ENCODE results near the gene AGPAT1. TPM values are rescaled to one million over a fixed set of nuclear protein-coding genes. Genes with fewer than 3 reads are reported as not detected.
"Not testable (repeated sequence)": the region's sequence is repeated elsewhere in the genome, so short reads cannot be mapped to it uniquely, and the experiment has no call there.

AGPAT1 gene, protein sequence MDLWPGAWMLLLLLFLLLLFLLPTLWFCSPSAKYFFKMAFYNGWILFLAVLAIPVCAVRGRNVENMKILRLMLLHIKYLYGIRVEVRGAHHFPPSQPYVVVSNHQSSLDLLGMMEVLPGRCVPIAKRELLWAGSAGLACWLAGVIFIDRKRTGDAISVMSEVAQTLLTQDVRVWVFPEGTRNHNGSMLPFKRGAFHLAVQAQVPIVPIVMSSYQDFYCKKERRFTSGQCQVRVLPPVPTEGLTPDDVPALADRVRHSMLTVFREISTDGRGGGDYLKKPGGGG
- 10 to 100 TPM; 65.1 to 83.4 (median 71.7) TPM for polyA plus RNA-seq (ENCODE audit: insufficient read depth in 1 of 5, insufficient read length in 5 of 5, low replicate concordance in 1 of 5)
- long read RNA-seq, donor 1, transcript AGPAT1-203 (7 exons, 2,234 nt): major isoform, 24 of 24 reads
- long read RNA-seq, donor 1, partial matches to known transcripts: 0 of 24 reads
- long read RNA-seq, donor 1, other reads (novel, unspliced or antisense): 0 of 24 reads
- long read RNA-seq, donor 2, transcript AGPAT1-203 (7 exons, 2,234 nt): major isoform, 18 of 19 reads
- long read RNA-seq, donor 2, partial matches to known transcripts: 0 of 19 reads
- long read RNA-seq, donor 2, other reads (novel, unspliced or antisense): 0 of 19 reads
- long read RNA-seq, donor 3, transcript AGPAT1-203 (7 exons, 2,234 nt): major isoform, 13 of 290 reads
- long read RNA-seq, donor 3, partial matches to known transcripts: 204 of 290 reads
- long read RNA-seq, donor 3, other reads (novel, unspliced or antisense): 73 of 290 reads
- long read RNA-seq, donor 4, transcript AGPAT1-203 (7 exons, 2,234 nt): major isoform, 15 of 16 reads
- long read RNA-seq, donor 4, partial matches to known transcripts: 0 of 16 reads
- long read RNA-seq, donor 4, other reads (novel, unspliced or antisense): 0 of 16 reads
- long read RNA-seq, donor 5, transcript AGPAT1-203 (7 exons, 2,234 nt): major isoform, 14 of 20 reads
- long read RNA-seq, donor 5, partial matches to known transcripts: 5 of 20 reads
- long read RNA-seq, donor 5, other reads (novel, unspliced or antisense): 0 of 20 reads
- long read RNA-seq, donor 6, transcript AGPAT1-203 (7 exons, 2,234 nt): major isoform, 28 of 164 reads
- long read RNA-seq, donor 6, partial matches to known transcripts: 35 of 164 reads
- long read RNA-seq, donor 6, other reads (novel, unspliced or antisense): 100 of 164 reads
- long read RNA-seq, donor 7, transcript AGPAT1-203 (7 exons, 2,234 nt): major isoform, 18 of 24 reads
- long read RNA-seq, donor 7, partial matches to known transcripts: 6 of 24 reads
- long read RNA-seq, donor 7, other reads (novel, unspliced or antisense): 0 of 24 reads
- long read RNA-seq, donor 8, transcript AGPAT1-203 (7 exons, 2,234 nt): major isoform, 8 of 10 reads
- long read RNA-seq, donor 8, partial matches to known transcripts: 0 of 10 reads
- long read RNA-seq, donor 8, other reads (novel, unspliced or antisense): 0 of 10 reads

DNA sequence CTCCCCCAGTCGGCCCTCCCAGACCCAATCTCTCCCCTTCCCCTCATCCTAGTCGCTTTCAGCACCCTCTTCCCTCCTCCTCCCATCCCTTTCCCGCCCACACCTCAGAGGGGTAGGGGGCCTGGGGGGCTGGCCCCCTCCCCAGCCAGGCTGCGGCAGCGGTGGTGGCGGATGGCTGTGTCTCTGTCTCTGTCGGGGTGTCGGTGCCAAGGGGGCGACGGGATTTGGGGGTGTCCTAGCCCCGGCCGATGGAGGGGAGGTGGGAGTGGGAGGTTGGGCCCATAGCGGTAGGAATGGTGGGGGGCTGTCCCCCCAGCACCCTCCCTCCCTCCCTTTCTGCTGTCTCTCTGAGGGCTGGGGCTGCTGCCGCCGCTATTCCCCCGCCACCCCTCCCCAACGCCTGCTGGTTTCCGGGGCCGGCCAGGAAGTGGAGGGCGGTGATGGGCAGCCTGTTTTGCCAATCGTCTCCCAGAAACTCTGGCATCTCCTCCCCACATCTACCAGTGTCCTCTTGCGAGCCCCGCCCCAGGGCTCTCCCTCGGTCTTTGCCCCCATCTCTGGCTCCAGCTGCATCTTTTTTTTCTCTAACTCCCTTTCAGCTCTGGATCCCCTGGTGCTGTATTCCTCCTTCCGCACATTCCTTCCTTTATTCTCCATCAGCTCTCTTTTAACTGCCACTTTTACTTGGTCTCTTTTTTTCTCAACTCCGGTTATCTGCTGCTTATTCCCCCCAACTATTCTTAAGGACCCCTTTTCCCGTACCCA, at the start of gene AGPAT1:
Gene AGPAT1 (minus strand): TSS at position 374 of the 765 bp plus-strand sequence. CDS start 4,588 bp downstream, outside the sequence.
- peak; percentile 97 for DNase-seq

DNA sequence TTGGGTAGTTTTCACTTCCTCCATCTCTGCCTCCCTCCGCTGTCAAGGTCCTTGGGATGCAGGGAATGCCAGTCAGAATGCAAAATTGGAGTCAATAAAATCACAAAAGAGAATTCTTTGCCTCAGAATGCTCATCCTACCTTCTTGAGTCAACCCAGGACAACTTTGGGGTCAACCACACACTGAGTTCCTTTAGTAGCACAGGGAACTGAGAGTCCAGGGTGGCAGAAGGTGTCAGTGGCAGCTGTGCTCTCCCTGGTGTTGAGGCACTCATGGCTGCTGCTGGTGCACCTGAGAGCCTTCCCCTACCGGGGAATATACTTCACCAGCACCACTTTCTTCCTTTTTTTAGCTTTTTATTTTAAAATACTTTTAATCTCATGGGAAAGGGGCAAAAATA, 48.8 kb upstream of the AGPAT1 start:
- DNase-seq: no peak

DNA sequence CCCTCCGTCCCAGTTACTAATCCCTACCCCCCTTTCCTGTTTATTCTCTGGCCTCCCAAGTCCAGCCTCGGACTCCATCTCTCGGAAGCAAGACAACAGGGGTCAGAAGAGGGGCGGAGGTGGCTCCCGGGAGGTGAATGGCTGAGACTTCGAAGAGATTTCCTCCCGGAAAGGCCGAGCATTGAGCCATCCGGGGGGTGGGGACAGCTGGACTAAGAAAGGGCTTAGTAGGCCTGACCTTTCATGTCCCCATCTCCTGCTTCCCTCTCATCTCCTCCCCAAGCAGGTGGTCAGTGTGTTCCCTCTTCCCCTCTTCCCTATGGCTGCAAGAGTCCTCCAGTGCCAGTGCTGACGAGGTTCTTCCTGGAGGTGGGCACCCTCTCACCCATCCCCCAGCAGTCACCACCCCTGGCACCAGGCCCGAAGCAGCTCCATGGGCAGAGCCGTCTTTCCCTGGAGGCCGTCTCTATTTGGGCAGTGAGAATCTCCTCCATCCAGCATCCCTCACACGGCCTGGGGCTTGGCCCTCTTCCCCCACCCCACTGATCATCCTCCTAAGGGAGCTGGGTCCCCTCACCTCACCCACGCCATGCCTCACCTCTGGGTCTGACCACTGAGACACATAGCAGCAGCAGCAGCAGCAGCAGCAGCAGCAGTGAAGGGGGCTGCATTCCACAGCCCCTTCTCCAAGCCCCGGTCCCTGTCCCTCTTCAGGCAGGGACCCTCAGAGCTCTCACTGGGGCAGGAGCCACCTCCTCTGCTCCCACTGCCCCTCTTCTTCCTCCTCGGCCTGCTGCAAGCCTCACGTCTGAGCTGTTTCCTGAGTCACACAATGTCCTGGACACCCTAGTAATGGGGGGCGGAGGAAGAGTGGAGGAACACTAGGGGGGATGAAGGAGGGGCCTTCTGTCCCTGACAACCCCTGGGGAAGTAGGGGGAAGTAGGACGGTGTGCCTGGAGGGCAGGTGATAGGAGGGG, 47.7 kb upstream of the AGPAT1 start, which contains the start of gene NOTCH4:
Gene NOTCH4 (minus strand): TSS at position 810 of the 978 bp plus-strand sequence. CDS start 139 bp downstream, at position 671.
- DNase-seq: no peak

DNA sequence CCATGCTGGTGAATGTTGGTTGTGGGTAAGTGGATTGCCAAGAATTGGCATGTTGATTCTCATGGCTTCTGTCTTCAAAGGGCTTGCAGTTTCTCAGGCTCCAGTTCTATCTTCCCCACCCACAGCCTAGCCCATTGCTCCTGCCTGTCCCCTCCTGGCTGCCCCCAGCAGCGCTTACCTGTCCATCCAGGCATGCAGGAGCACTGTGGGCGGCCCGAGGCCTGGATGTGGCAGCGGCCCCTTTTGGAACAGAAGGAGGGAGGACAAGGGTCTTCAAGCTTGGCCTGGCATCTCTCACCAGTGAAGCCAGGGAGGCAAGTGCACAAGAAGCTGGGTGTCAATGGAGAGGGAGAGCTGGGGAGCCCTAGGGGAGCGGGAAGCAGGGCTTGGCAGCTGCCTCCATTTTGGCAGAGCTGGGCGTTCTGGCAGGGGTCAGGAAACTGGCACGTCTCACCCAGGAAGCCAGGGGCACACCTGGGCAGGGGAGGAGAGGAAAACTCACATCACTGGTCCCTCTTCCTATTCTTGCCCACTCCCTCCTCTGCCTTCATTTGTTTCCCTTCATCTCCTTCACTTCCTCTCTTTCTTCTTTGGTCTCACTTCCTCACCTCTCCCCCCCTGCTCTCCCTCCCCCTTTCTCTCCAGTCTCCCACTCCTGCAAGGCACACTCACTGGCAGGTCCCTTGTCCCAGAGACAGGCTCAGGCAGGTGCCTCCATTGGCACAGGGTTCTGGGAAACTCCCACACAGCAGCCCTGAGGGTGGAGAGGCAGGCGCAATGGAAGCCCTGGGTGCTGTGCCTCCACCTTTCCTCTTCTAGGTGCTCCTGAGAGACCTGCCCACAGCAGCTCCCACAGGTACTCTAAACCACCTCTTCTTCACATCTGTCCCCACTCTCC, 46.7 kb upstream of the AGPAT1 start:
- DNase-seq: no peak

DNA sequence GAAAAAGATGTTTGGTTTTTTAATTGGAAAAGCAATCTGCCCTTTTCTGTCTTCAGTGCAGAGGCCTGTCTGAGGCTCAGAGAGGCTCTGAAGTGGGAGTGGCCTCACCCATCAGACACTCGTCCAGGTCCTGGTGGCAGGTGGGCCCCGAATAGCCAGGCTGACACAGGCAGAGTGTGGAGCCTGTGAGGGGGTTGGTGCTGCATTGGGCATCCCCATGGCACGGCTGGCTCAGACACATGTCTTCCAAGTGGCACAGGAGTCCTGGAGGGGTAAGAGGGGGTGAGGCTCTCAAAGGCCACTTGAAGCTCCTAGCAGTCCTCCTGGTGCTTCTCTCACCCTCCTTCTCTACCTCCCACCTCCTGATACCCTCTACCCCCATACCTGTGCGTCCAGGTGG, 44.1 kb upstream of the AGPAT1 start:
- no peak for DNase-seq

DNA sequence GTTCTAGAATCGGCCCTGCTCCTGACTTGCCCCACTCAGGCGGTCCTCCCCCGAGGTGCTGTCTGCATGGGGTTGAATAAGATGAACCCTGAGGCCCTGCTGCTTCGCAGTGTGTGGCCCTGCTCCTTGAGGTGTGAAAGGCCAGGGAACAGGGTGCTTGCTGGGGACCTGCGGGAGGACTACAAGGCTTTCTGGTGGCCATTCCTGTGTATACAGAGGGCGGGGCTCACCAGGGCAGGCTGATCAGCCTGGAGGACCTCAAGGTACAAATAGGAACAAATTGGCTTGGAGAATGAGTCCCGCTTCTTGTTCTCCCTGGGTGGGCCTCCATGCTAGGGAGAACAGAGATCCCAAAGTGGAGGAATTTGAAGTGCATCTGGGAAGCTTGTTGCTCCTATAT, 42.3 kb upstream of the AGPAT1 start:
- DNase-seq: no peak

DNA sequence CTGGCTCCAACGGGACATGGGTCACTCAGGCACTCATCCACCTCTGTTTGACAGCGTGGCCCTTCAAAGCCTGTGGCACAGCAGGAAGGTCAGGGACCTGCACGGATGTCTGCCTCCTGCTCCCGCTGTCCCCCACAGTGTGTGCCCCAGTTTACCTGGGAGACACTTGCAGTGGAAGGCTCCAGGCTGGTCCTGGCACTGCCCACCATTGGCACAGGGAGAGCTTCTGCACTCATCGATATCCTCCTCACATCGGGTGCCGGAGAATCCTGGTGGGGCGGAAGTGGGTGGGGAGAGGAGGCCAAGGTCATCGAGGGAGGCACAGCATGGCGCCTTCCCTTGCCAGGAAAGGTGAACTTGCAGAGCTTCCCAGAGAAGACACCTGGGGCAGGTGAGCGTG, 41.1 kb upstream of the AGPAT1 start:
- DNase-seq: no peak

DNA sequence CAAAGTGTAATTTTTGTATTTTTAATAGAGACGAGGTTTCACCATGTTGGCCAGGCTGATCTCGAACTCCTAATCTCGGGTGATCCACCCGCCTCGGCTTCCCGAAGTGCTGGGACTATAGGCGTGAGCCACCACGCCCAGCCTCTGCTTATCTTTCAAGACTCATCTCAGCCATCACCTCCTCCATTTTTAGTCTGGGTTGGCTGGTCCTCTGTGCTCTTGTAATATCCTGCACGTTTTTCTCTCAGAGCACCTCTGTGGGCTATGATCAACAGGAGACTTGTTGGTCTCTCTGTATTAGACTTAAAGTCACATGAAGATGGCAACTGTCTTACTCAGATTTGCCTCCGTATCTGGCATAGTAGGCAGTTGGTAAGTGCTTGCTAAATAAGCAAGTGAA, 40.4 kb upstream of the AGPAT1 start:
- DNase-seq: no peak

DNA sequence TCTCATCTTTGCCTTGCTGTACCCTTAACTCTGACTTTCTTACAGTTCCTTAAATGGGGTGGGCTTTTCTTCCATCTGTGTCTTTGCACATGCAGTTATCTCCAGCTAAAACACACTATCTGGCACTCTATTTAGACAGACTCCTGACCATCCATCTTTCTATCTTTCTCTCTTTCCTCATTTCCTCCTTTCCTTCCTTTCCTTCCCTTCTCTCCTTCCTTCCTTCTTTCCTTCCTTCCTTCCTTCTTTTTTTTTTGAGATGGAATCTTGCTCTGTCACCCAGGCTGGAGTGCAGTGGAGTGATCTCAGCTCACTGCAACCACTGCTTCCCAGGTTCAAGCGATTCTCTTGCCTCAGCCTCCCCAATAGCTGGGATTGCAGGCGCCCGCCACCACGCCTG, 39.7 kb upstream of the AGPAT1 start:
- no peak for DNase-seq

DNA sequence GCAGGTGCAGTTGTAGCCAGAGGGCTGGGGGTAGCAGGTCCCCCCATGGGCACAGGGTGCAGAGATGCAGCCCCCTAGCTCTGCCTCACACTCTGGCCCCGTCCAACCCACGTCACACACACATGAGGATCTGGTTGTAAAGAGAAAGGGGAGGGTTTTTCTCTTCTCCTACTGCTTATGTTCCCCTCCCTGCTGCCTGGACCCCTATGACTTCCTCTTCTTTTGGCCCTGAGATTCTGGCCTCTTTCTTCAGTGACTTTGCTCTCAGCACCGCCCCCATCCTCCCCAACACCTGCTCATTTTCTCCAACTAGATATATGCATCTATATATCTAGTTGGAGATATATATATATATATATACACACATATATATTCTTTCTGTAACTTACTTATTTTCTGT, 38.2 kb upstream of the AGPAT1 start:
- no peak for DNase-seq

DNA sequence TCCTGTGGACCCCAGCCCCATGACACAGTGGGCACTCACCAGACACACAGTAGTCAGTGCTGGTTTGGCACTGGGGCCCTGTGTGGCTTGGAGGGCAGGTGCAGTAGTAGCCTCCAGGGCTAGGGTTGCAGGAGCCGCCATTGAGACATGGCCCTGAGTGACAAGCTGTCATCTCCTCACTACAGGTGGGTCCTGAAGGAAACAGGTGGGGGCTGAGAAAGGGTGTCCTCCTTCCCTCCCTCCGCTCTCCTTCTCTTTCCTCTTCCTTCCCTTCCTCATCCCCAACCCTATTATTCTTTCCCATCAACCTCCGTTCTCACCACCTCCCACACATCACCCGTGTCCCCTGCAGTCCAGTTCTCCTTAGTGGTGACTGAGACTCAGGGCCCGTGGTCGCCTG, 37.8 kb upstream of the AGPAT1 start:
- no peak for DNase-seq

DNA sequence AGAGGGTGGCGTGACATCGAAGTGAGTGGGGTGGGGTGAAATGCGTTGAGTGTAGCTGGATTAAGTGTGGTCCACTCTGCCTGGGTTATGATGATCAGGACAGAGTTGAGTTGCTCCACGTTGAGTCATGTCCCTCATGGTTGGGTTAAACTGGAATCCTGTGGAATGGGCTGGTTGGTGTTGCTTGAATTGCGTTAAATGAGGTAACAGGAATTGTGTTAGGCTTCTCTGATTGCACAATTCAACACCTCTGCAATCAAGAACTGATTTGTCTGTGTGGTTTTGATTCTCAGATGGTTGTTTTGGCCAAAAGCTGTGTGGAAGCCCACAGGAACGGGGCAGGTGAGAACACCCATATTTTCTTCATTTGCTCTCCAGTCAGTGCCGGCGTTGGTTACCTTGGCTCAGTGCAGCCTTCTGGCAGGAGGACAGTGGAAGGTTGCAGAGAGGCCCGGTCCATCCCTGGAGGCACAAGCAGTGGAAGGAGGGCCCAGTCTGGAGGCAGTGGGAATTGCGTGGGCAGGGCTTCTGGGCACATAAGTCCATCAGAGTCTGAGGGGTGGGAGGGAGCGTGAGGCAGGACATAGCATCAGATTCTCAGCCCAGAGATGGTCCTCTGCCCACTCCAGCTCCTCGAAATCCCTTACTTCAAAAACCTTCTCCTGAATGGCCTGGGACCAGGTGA, 36.3 kb upstream of the AGPAT1 start:
- no peak for DNase-seq

DNA sequence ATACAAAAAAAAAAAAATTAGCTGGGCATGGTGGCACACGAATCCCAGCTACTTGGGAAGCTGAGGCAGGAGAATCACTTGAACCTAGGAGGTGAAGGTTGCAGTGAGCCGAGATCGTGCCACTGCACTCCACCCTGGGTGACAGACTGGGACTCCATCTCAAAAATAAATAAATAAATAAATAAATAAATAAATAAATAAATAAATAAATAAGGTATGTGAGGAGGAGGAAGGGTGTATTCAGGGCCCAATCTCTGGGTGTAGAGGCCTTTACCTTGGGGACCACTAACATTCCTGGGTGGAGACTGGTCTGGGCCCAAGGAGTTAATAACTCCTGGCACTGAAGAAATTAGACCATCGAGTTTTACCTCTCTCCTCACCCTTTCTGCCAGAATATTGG, 35.5 kb upstream of the AGPAT1 start:
- not testable (repeated sequence) for DNase-seq

DNA sequence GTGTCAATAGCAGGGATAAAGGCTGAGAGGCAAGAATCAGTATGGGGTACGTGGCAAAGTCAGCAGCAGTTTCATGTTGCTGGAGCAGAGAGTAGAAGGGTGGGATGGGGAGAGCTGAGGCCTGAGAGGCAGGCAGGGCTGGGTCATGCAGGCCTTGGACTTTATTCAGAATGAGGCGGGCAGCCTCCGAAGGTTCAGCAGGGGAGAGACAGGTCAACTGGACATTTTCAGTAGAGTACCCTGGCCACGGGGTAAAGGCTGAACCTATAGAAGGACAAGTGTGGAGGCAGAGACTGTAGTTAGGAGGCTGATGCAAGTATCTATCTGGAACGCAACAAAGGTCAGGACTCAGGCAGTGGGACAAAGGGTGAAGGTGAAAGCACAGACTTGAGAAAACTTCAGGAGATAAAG, 34.3 kb upstream of the AGPAT1 start:
- DNase-seq: no peak

DNA sequence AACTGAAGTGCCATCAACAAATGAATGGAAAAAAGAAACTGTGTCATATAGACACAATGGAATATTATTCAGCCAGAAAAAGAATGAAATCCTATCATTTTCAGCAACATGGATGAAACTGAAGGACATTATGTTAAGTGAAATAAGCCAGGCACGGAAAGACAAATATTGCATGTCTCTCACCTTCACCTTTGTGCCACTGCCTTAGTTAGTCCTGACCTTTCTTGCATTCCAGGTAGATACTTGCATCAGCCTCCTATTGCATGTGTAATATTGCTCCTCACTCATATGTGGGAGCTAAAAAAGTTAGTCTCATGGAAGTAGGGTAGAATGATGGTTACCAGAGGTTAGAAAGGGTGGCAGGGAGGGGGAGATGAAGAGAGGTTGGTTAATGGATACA, 33.1 kb upstream of the AGPAT1 start:
- no peak for DNase-seq

DNA sequence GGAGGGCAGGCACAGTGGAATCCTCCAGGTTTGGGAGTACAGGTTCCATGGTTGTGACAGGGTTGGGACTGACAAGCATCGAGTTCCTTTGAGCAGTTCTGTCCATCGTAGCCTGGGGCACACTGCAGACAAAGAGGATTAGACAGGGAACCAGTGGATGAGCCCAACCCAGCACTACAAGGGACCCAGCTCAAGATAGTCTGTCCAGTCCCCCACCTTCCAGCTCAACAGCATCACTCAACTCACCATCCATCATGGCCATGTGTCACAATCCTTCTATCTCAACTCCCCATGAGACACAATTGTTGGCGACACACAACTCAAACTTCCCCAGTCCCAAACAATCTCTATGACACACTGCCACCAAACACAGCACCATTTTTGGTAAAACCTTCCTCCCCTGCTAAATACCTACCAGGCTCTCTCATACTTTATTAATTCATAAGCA, 28.4 kb upstream of the AGPAT1 start:
- DNase-seq: no peak

DNA sequence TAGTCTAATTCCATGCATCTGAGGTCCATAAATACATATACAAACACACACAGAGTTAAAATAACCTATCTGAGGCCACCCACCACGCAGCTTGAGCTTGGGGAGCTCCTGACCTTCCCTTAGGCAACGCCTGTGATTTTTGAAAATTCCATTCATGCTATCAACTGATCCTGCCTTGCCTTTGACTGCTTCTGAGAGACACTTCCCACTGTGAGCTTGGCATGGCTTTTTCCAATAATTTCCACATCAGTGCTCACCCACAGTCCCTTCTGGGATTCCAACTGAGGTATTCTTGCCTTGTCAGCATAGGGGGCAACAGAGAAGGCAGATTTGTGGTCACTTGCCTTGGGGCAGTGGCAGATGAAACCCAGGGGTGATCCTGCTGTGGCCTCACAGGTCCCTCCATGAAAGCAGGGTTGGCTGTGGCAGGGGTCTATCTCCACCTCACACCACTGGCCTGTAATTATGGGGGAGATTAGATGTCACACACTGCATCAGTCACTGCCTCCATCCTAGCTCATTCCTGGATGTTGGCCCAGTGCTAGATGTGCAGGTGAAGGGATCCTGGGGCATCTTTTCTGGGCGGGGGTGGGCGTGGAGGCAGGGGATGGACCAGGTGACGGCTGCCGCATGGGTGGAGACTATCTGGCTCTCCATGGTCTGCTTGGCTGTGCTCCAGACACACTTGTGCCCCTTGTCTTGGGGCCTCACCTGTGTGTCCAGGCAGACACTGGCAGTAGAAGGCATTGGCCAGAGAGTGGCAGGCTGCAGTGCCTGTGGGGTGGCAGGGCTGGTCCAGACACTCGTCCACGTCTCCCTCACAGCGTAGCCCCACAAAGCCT, 27.8 kb upstream of the AGPAT1 start:
- DNase-seq: no peak

All from right lung (tissue), 10 donors.